ENCODE data around the gene OVOL2.

The OVOL2 gene

GRCh38 chr20:17987988-17988387 is 69.7 kb downstream of the OVOL2 start:
- DNase-seq (ENCODE audit: low spot score in 2 of 2) (no peak), ATAC-seq (replicated peaks; ENCODE audit: extremely low read depth, poor library complexity, severe bottlenecking) (peak; percentile 46)
- peaks cover 7% of the 10 kb centered on the region for H3K36me3 Mint-ChIP-seq (ENCODE audit: insufficient read depth)
- peaks cover 15% of the 10 kb centered on the region for H3K4me1 Mint-ChIP-seq
- no peaks in the 10 kb centered on the region for H3K27me3 Mint-ChIP-seq
- no peaks in the 10 kb centered on the region for H3K9me3 Mint-ChIP-seq
- no peak overlapping the region for H3K4me3 Mint-ChIP-seq
- peak overlapping the region; percentile 41 for H3K27ac Mint-ChIP-seq (ENCODE audit: low read depth)

- Mint-ChIP-seq H3K36me3 (ENCODE audit: insufficient read depth) (peaks cover 7% of the 10 kb centered on the region), H3K4me3 (no peak overlapping the region), H3K9me3 (no peaks in the 10 kb centered on the region), H3K27me3 (no peaks in the 10 kb centered on the region), H3K4me1 (peaks cover 21% of the 10 kb centered on the region), H3K27ac (ENCODE audit: low read depth) (no peak overlapping the region)
- DNase-seq (ENCODE audit: low spot score in 2 of 2), result no peak
- no peak for ATAC-seq (replicated peaks; ENCODE audit: extremely low read depth, poor library complexity, severe bottlenecking)
These were observed 72.2 kb downstream of the OVOL2 start for GRCh38 chr20:17985388-17986018.

GRCh38 chr20:17976305-17976704 is 81.4 kb downstream of the OVOL2 start:
- H3K27me3 Mint-ChIP-seq, result no peaks in the 10 kb centered on the region
- peaks cover 6% of the 10 kb centered on the region for H3K36me3 Mint-ChIP-seq (ENCODE audit: insufficient read depth)
- no peak overlapping the region for H3K27ac Mint-ChIP-seq (ENCODE audit: low read depth)
- no peak for ATAC-seq (replicated peaks; ENCODE audit: extremely low read depth, poor library complexity, severe bottlenecking)
- peaks cover 32% of the 10 kb centered on the region for H3K4me1 Mint-ChIP-seq
- H3K9me3 Mint-ChIP-seq, result no peaks in the 10 kb centered on the region
- DNase-seq (ENCODE audit: low spot score in 2 of 2), result no peak
- no peak overlapping the region for H3K4me3 Mint-ChIP-seq

All from central memory CD8-positive, alpha-beta T cell (primary cell).